Measurements from ENCODE around the gene ANKS1A. TPM values are rescaled to one million over a fixed set of nuclear protein-coding genes. Genes with fewer than 3 reads are reported as not detected.

The ANKS1A gene
- total RNA-seq, 1 experiment from 2014 or later = 26.5 TPM

- Histone ChIP-seq H4K20me1 (ENCODE audit: control insufficient read depth, insufficient read depth, insufficient read length) (no peaks in the 10 kb centered on the region), H2AK5ac (ENCODE audit: insufficient read length, low read length) (no peak overlapping the region), H4K8ac (replicated peaks; ENCODE audit: insufficient read length, low read depth, low read length) (no peak overlapping the region), H4K5ac (ENCODE audit: insufficient read length, low read depth, low read length) (no peak overlapping the region), H3K4ac (ENCODE audit: low read depth, low read length) (no peak overlapping the region), H3K79me2 (ENCODE audit: insufficient read depth, low read length) (no peaks in the 10 kb centered on the region), H3K14ac (ENCODE audit: insufficient read depth, low read length) (no peak overlapping the region), H3K23ac (ENCODE audit: insufficient read length, low read depth, low read length) (no peak overlapping the region), H2BK20ac (ENCODE audit: low read depth, low read length, poor library complexity, severe bottlenecking) (no peak overlapping the region), H2BK5ac (ENCODE audit: insufficient read length, low read length) (no peak overlapping the region), H3K56ac (ENCODE audit: insufficient read length, low read depth, low read length) (no peak overlapping the region), H3K27ac (ENCODE audit: insufficient read length, low read depth, low read length) (no peak overlapping the region), H3K9me3 (ENCODE audit: control insufficient read depth, low read depth, low read length) (no peaks in the 10 kb centered on the region), H3K9ac (ENCODE audit: extremely low read depth, insufficient read length, low read length) (no peak overlapping the region), H3K18ac (ENCODE audit: insufficient read length, low read depth, low read length) (no peak overlapping the region), H3K27me3 (ENCODE audit: insufficient read depth, low read length) (no peaks in the 10 kb centered on the region), H3K4me1 (ENCODE audit: insufficient read depth, low read length) (no peaks in the 10 kb centered on the region), H4K91ac (ENCODE audit: insufficient read length, low read depth, low read length) (no peak overlapping the region), H3K23me2 (ENCODE audit: insufficient read length, low read depth, low read length, poor library complexity, severe bottlenecking) (no peaks in the 10 kb centered on the region), H2BK120ac (ENCODE audit: low read depth, low read length, poor library complexity, severe bottlenecking) (no peak overlapping the region), H3K4me2 (ENCODE audit: insufficient read depth, insufficient read length, low read length) (no peak overlapping the region), H2AFZ (ENCODE audit: low read length) (no peak overlapping the region), H3K79me1 (ENCODE audit: insufficient read depth, low read depth, low read length, poor library complexity, severe bottlenecking) (no peaks in the 10 kb centered on the region), H2BK15ac (ENCODE audit: low read depth, low read length) (no peak overlapping the region), H3T11ph (ENCODE audit: low read length) (no peak overlapping the region), H2BK12ac (ENCODE audit: insufficient read length, low read depth, low read length) (no peak overlapping the region)
- WGBS (ENCODE audit: extremely low coverage, insufficient read length, low lambda C conversion rate) = no CpG with 5 or more reads among the region's 13 CpGs
- H3K27me3 Mint-ChIP-seq (ENCODE audit: low read depth) = no peaks in the 10 kb centered on the region
- no peak for DNase-seq
- H3K9me3 Mint-ChIP-seq = no peaks in the 10 kb centered on the region; a peak in 1 of 5 replicates
- no peak overlapping the region; a peak in 1 of 5 replicates for H3K4me3 Mint-ChIP-seq
- peak overlapping the region; percentile 76 to 95 (median 94); a peak in 6 of 7 replicates for H3K27ac Mint-ChIP-seq
- peaks cover 11 to 53% (median 52%) of the 10 kb centered on the region in 3 experiments for H3K36me3 Mint-ChIP-seq (ENCODE audit: insufficient read depth in 1 of 3, low read depth in 3 of 3)
- H3K4me1 Mint-ChIP-seq = peaks cover 18 to 23% of the 10 kb centered on the region in 2 experiments
- TF ChIP-seq, protein P1, sequence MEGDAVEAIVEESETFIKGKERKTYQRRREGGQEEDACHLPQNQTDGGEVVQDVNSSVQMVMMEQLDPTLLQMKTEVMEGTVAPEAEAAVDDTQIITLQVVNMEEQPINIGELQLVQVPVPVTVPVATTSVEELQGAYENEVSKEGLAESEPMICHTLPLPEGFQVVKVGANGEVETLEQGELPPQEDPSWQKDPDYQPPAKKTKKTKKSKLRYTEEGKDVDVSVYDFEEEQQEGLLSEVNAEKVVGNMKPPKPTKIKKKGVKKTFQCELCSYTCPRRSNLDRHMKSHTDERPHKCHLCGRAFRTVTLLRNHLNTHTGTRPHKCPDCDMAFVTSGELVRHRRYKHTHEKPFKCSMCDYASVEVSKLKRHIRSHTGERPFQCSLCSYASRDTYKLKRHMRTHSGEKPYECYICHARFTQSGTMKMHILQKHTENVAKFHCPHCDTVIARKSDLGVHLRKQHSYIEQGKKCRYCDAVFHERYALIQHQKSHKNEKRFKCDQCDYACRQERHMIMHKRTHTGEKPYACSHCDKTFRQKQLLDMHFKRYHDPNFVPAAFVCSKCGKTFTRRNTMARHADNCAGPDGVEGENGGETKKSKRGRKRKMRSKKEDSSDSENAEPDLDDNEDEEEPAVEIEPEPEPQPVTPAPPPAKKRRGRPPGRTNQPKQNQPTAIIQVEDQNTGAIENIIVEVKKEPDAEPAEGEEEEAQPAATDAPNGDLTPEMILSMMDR (conservative IDR thresholded peaks at IDR 0.05) = no peak
Observed at GRCh38 chr6:35081426-35081851, 192.4 kb downstream of the ANKS1A start.

Measured in H9 (cell line).